ENCODE measurements around the gene PPP5C.
"Not testable (repeated sequence)": the region's sequence is repeated elsewhere in the genome, so short reads cannot be mapped to it uniquely, and the experiment has no call there.

The PPP5C gene

DNA sequence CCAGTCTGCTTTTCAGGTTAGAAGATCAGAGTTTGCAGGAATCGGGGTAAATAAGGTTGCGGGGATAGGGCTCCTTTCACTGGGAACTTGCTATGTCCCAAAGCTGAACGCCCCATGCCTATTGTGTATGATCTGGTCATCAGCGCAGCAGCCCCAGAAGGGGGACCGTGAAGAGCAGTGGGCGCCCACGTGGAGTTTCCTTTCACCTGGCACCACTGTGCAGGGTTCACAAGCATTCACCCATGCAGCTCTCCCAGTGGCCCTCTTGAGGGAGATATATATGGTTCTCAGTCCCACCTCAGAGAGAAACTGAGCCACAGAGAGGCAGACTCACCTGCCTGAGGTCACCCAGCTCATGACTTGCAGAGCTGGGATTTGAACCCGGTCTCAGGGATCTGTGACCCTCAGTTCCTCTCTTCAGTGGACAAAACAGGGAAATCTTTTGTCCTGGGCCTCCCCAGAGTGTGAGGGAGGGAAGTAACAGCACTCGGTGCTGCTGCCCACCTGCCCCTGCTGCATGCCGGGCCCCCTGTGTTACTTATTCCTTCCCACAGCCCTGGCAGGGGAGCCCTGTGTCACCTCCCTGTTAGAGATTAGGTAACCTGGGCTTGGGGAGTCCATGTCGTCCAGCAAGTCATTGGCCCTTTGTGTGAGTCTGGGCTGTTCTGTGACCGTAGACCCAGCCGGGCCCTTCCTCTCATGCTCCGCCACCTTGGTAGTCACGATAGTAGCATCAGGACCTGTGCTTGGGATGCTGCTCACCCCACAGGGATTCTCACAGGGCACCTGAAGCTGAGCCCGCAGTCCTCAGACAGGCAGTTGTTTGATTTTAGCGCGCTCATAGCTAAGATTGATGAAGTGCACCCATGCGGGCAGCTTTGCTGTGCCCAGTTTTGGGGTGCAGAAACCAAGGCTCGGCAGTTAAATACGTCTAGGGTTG, 27.9 kb downstream of the PPP5C start:
- Histone ChIP-seq H3K9ac (ENCODE audit: insufficient read length) (no peak overlapping the region), H3K4me3 (no peak overlapping the region), H3K36me3 (ENCODE audit: insufficient read depth, low read length) (peaks cover 47% of the 10 kb centered on the region), H3K27ac (no peak overlapping the region), H3K9me3 (ENCODE audit: low read depth, low read length) (no peaks in the 10 kb centered on the region; the same call in 1 of the 2 replicates)
- TF ChIP-seq EZH2 (IDR thresholded peaks at IDR 0.05) = no peak
- no peak for TF ChIP-seq POLR2AphosphoS5 (IDR thresholded peaks at IDR 0.05; ENCODE audit: borderline replicate concordance, low read depth, low read length)
- no peak for TF ChIP-seq FOXP2 (optimal IDR thresholded peaks at IDR 0.05; ENCODE audit: control extremely low read depth, extremely low read length, insufficient read depth)
- no peak for DNase-seq (ENCODE audit: low read depth, low spot score)

DNA sequence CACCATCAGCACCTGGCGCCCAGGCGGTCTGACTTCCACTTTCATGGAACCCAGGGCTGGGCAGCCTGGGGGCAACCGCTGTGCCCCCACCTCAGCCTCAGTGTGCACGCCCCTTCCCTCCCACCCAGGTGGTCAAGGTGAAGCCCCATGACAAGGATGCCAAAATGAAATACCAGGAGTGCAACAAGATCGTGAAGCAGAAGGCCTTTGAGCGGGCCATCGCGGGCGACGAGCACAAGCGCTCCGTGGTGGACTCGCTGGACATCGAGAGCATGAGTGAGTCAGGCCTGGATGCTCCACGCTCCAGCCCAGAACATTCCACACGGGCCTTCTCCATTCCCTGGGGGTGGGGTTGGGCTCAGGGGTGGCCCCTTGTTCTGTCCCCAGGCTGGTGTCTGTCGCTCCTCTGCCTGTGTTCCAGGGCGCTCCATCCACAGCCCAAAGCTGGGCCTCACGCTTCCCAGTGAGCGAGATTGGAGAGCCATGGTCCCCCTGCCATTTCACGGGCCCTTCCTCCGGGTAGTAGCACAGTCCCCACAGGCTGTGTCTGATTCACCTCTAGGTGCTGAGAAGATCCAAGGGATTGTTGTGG, 28.7 kb downstream of the PPP5C start:
- not testable (repeated sequence) for H3K9me3 ChIP-seq (ENCODE audit: low read depth, low read length); H3K27ac ChIP-seq; H3K9ac ChIP-seq (ENCODE audit: insufficient read length); DNase-seq (ENCODE audit: low read depth, low spot score); H3K4me3 ChIP-seq
- H3K36me3 ChIP-seq (ENCODE audit: insufficient read depth, low read length) = peaks cover 51% of the 10 kb centered on the region

DNA sequence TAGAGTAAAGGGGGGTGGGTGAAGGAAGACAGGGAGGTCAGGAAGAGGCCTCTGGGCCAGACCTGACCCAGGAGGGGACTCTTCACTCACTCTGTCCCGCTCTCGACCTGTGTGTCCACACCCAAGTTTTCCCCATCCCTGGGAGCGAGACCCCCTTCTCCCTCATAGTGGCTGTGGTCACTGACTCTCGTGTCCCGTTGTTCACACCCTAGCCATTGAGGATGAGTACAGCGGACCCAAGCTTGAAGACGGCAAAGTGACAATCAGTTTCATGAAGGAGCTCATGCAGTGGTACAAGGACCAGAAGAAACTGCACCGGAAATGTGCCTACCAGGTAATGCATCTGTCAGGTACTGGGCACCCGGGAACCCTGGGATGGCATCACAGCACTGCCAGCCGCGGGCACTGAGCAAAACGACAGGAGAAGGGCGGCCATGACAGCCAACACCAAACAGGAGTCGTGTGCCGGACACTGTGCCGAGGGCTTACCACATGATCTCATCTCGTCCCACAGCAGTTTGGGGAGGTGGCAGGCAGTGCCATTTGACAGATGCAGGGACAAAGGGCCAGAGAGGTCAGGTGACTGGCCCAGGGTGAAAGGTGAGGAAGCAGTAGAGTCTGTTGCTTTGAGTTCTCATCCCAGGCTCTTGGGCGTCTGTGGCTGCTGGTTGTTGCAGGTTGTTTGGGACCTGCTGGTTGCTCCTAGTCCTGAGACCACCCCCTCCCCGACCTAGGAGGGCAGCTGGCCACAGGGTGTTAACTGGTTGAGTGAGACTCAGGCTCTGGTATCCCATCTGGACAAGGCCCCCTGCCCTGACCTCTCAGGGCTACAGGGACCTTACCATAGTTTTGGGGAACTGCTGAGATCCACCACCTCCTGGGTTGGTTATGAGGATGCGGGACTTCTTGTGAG, 29.6 kb downstream of the PPP5C start:
- H3K4me3 ChIP-seq = no peak overlapping the region
- no peak for TF ChIP-seq FOXP2 (optimal IDR thresholded peaks at IDR 0.05; ENCODE audit: control extremely low read depth, extremely low read length, insufficient read depth)
- no peak for TF ChIP-seq EZH2 (IDR thresholded peaks at IDR 0.05)
- TF ChIP-seq POLR2AphosphoS5 (IDR thresholded peaks at IDR 0.05; ENCODE audit: borderline replicate concordance, low read depth, low read length) = no peak
- no peak for DNase-seq (ENCODE audit: low read depth, low spot score)
- no peak overlapping the region for H3K9ac ChIP-seq (ENCODE audit: insufficient read length)
- no peak overlapping the region for H3K27ac ChIP-seq
- peaks cover 7% of the 10 kb centered on the region for H3K9me3 ChIP-seq (ENCODE audit: low read depth, low read length)
- peaks cover 59% of the 10 kb centered on the region for H3K36me3 ChIP-seq (ENCODE audit: insufficient read depth, low read length)

- Histone ChIP-seq H3K9me3 (ENCODE audit: low read depth, low read length) (peaks cover 7% of the 10 kb centered on the region), H3K4me3 (peak overlapping the region; percentile 53), H3K27ac (peak overlapping the region; percentile 85), H3K9ac (ENCODE audit: insufficient read length) (no peak overlapping the region), H3K36me3 (ENCODE audit: insufficient read depth, low read length) (peaks cover 69% of the 10 kb centered on the region)
- DNase-seq (ENCODE audit: low read depth, low spot score) = peak; percentile 35
- no peak for TF ChIP-seq FOXP2 (optimal IDR thresholded peaks at IDR 0.05; ENCODE audit: control extremely low read depth, extremely low read length, insufficient read depth)
- TF ChIP-seq POLR2AphosphoS5 (IDR thresholded peaks at IDR 0.05; ENCODE audit: borderline replicate concordance, low read depth, low read length) = peak; percentile 35; the same call in 1 of the 2 replicates
- no peak for TF ChIP-seq EZH2 (IDR thresholded peaks at IDR 0.05)
These were observed 31.4 kb downstream of the PPP5C start for GRCh38 chr19:46378268-46378667.

GRCh38 chr19:46380690-46381089, 33.8 kb downstream of the PPP5C start:
- Histone ChIP-seq H3K4me3 (no peak overlapping the region), H3K36me3 (ENCODE audit: insufficient read depth, low read length) (peaks cover 89% of the 10 kb centered on the region), H3K27ac (no peak overlapping the region), H3K9ac (ENCODE audit: insufficient read length) (no peak overlapping the region), H3K9me3 (ENCODE audit: low read depth, low read length) (peaks cover 7% of the 10 kb centered on the region)
- DNase-seq (ENCODE audit: low read depth, low spot score) = no peak
- no peak for TF ChIP-seq EZH2 (IDR thresholded peaks at IDR 0.05)
- TF ChIP-seq POLR2AphosphoS5 (IDR thresholded peaks at IDR 0.05; ENCODE audit: borderline replicate concordance, low read depth, low read length) = no peak
- TF ChIP-seq FOXP2 (optimal IDR thresholded peaks at IDR 0.05; ENCODE audit: control extremely low read depth, extremely low read length, insufficient read depth) = no peak

DNA sequence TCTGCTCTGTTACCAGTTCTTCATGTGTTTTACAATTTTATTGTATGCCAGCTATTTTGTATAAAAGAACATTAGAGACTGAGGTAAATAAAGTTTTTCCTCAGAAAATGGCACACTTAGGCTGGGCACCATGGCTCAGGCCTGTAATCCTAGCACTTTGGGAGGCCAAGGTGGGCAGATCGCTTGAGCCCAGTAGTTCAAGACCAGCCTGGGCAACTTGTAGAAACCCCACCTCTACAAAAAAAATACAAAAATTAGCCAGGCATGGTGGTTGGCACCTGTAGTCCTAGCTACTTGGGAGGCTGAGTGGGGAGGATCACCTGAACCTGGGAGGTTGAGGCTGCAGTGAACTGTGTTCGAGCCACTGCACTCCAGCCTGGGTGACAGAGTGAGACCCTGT, 34.5 kb downstream of the PPP5C start:
- TF ChIP-seq POLR2AphosphoS5 (IDR thresholded peaks at IDR 0.05; ENCODE audit: borderline replicate concordance, low read depth, low read length) (no peak), EZH2 (IDR thresholded peaks at IDR 0.05) (no peak), FOXP2 (optimal IDR thresholded peaks at IDR 0.05; ENCODE audit: control extremely low read depth, extremely low read length, insufficient read depth) (no peak)
- Histone ChIP-seq H3K9ac (ENCODE audit: insufficient read length) (no peak overlapping the region), H3K36me3 (ENCODE audit: insufficient read depth, low read length) (peaks cover 87% of the 10 kb centered on the region), H3K9me3 (ENCODE audit: low read depth, low read length) (peaks cover 7% of the 10 kb centered on the region), H3K4me3 (no peak overlapping the region), H3K27ac (no peak overlapping the region)
- DNase-seq (ENCODE audit: low read depth, low spot score) = no peak

GRCh38 chr19:46381756-46382345, 35.0 kb downstream of the PPP5C start:
- H3K9ac ChIP-seq (ENCODE audit: insufficient read length) = no peak overlapping the region
- TF ChIP-seq FOXP2 (optimal IDR thresholded peaks at IDR 0.05; ENCODE audit: control extremely low read depth, extremely low read length, insufficient read depth) (no peak), POLR2AphosphoS5 (IDR thresholded peaks at IDR 0.05; ENCODE audit: borderline replicate concordance, low read depth, low read length) (no peak), EZH2 (IDR thresholded peaks at IDR 0.05) (no peak)
- no peak overlapping the region for H3K27ac ChIP-seq
- H3K36me3 ChIP-seq (ENCODE audit: insufficient read depth, low read length) = peaks cover 85% of the 10 kb centered on the region
- H3K9me3 ChIP-seq (ENCODE audit: low read depth, low read length) = peaks cover 7% of the 10 kb centered on the region
- H3K4me3 ChIP-seq = no peak overlapping the region
- DNase-seq (ENCODE audit: low read depth, low spot score) = no peak

Measured in SK-N-MC (cell line).